Endothelial cell of hepatic sinusoid (primary cell): ENCODE results near the gene BET1.

Source experiments
- in situ Hi-C: cut with HindIII; loops from 2 replicates; pipeline ENCODE4 v1.10.0; 2017; ENCODE audit warnings: low sequenced_read_pairs

Gene BET1

GRCh38 chr7:94015538-94015937 is 11.4 kb upstream of the BET1 start:
- in situ Hi-C loops: no loop called here

- in situ Hi-C loops: no loop called here
These were observed 8.6 kb upstream of the BET1 start for GRCh38 chr7:94012746-94013145.

- in situ Hi-C loops: no loop called here
These were observed 7.7 kb upstream of the BET1 start for GRCh38 chr7:94011714-94012353.

- in situ Hi-C loops: no loop called here
These were observed 4.4 kb upstream of the BET1 start for GRCh38 chr7:94008537-94008936.

- in situ Hi-C loops: no loop called here
These were observed 1.6 kb upstream of the BET1 start for GRCh38 chr7:94005753-94006152.

GRCh38 chr7:94003446-94004023 is 620 bp downstream of the BET1 start:
- in situ Hi-C loops: no loop called here

GRCh38 chr7:94001396-94001795 is 2.8 kb downstream of the BET1 start:
- in situ Hi-C loops: no loop called here

GRCh38 chr7:93997868-93998267 is 6.3 kb downstream of the BET1 start:
- in situ Hi-C loops: no loop called here

GRCh38 chr7:93992421-93993110 is 11.6 kb downstream of the BET1 start:
- in situ Hi-C loops: no loop called here

- in situ Hi-C loops: no loop called here
These were observed 16.9 kb downstream of the BET1 start for GRCh38 chr7:93987297-93987696.

GRCh38 chr7:93985101-93985500 is 19.1 kb downstream of the BET1 start:
- in situ Hi-C loops: no loop called here

GRCh38 chr7:93984024-93984423 is 20.1 kb downstream of the BET1 start:
- in situ Hi-C loops: no loop called here

GRCh38 chr7:93981480-93981874 is 22.7 kb downstream of the BET1 start:
- in situ Hi-C loops: no loop called here

- in situ Hi-C loops: no loop called here
These were observed 23.2 kb downstream of the BET1 start for GRCh38 chr7:93980744-93981479.

GRCh38 chr7:93977211-93977950 is 26.8 kb downstream of the BET1 start:
- in situ Hi-C loops: no loop called here

- in situ Hi-C loops: no loop called here
These were observed 31.0 kb downstream of the BET1 start for GRCh38 chr7:93973134-93973533.

- in situ Hi-C loops: no loop called here
These were observed 32.0 kb downstream of the BET1 start for GRCh38 chr7:93972029-93972725.

- in situ Hi-C loops: no loop called here
These were observed 35.1 kb downstream of the BET1 start for GRCh38 chr7:93968911-93969620.

- in situ Hi-C loops: no loop called here
These were observed 39.3 kb downstream of the BET1 start for GRCh38 chr7:93964813-93965212.

- in situ Hi-C loops: no loop called here
These were observed 39.9 kb downstream of the BET1 start for GRCh38 chr7:93964262-93964661.
